SH-SY5Y (cell line): ENCODE data around the gene CD38.

ENCODE experiments used
- GATA2 ChIP-seq: IDR thresholded peaks from 2 replicates; pipeline ENCODE4 v1.6.1; 2011; ENCODE audit warnings: mild to moderate bottlenecking, low read depth, low read length
- GATA3 ChIP-seq: IDR thresholded peaks from 2 replicates; pipeline ENCODE4 v1.6.1; 2011; ENCODE audit warnings: low read depth, mild to moderate bottlenecking, low read length, moderate library complexity

DNA sequence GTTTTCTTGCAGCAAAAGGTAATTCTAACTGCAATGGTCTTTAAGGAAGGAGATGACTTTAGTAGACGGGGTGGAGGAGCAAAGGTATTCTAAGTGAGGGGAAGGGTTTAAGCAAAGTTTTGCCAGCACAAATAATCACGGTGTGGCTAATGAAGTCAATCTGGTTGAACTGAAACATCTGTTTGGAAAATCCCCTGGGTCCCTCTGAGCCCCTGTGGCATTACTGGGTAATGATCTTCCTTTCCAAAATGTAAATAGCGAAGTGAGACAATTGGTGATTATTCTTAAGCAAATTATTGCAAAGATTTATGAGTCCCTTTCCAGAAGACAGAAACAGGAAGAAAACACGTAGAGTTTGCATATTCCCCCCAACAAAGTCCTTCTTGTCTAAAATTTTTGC is 113.2 kb downstream of the CD38 start:
- TF ChIP-seq GATA2 (no peak), GATA3 (no peak)
